GM20000 (cell line): ENCODE results near the gene STRIP1.

ENCODE experiments used
- DNase-seq: peaks from one replicate; pipeline ENCODE4 v3.0.0; 2012; ENCODE audit warnings: low spot score
- CTCF ChIP-seq: IDR thresholded peaks from 2 replicates; pipeline ENCODE4 v1.5.1; 2012; ENCODE audit warnings: mild to moderate bottlenecking, control low read depth; ENCODE audit errors: extremely low read depth, missing control alignments

STRIP1 gene

GRCh38 chr1:110098222-110099026 lies 64.0 kb downstream of the STRIP1 start:
- TF ChIP-seq CTCF, result no peak
- no peak for DNase-seq

GRCh38 chr1:110100335-110100734 lies 65.9 kb downstream of the STRIP1 start:
- no peak for TF ChIP-seq CTCF
- DNase-seq, result no peak

- TF ChIP-seq CTCF, result no peak
- peak; percentile 47 for DNase-seq
These were observed 67.7 kb downstream of the STRIP1 start for GRCh38 chr1:110102081-110102480.
